Liver (tissue), 9 donors: ENCODE data around the gene RNF31. TPM values are rescaled to one million over a fixed set of nuclear protein-coding genes. Genes with fewer than 3 reads are reported as not detected.

Experiments used
- DNase-seq: peaks from one replicate; pipeline ENCODE4 v3.0.0-alpha.2; 2017; ENCODE audit warnings: low spot score
- H3K27ac ChIP-seq, 2 donors: one replicate each; pipeline ENCODE4 v1.7.0; 2013; ENCODE audit warnings: inconsistent platforms in 2 of 2, low read length in 2 of 2, control low read depth in 1 of 2, low read depth in 1 of 2, mild to moderate bottlenecking in 1 of 2
- H3K27me3 ChIP-seq, 4 donors: one replicate each; pipeline versions ENCODE4 v1.6.1 to v1.7.0; 2013; ENCODE audit warnings: low read length in 3 of 4, inconsistent platforms in 1 of 4, mild to moderate bottlenecking in 1 of 4, moderate library complexity in 1 of 4; ENCODE audit not compliant: control insufficient read depth in 4 of 4, insufficient read depth in 4 of 4
- H3K36me3 ChIP-seq, 4 donors: one replicate each; pipeline versions ENCODE4 v1.6.1 to v1.7.0; 2013; ENCODE audit warnings: low read length in 3 of 4, mild to moderate bottlenecking in 3 of 4, low read depth in 1 of 4, moderate library complexity in 1 of 4; ENCODE audit not compliant: control insufficient read depth in 4 of 4, insufficient read depth in 3 of 4
- H3K4me1 ChIP-seq, 4 donors: one replicate each; pipeline versions ENCODE4 v1.6.1 to v1.7.0; 2013; ENCODE audit warnings: low read length in 3 of 4, mild to moderate bottlenecking in 3 of 4, moderate library complexity in 1 of 4; ENCODE audit not compliant: control insufficient read depth in 4 of 4, insufficient read depth in 4 of 4
- H3K4me3 ChIP-seq, 3 donors: one replicate each; pipeline versions ENCODE4 v1.6.1 to v1.7.0; 2013; ENCODE audit warnings: low read length in 3 of 3, control low read depth in 1 of 3, low read depth in 1 of 3, mild to moderate bottlenecking in 1 of 3
- H3K9ac ChIP-seq, 2 donors: one replicate each; pipeline ENCODE4 v1.7.0; 2013; ENCODE audit warnings: low read length in 2 of 2, mild to moderate bottlenecking in 2 of 2, moderate library complexity in 2 of 2, control low read depth in 1 of 2, low read depth in 1 of 2
- H3K9me3 ChIP-seq, 4 donors: one replicate each; pipeline versions ENCODE4 v1.6.1 to v1.7.0; 2013; ENCODE audit warnings: low read length in 3 of 4; ENCODE audit not compliant: control insufficient read depth in 4 of 4
- EGR1 ChIP-seq, 2 donors: IDR thresholded peaks; 2 replicates each; pipeline ENCODE4 v1.6.1; 2016 to 2018; ENCODE audit warnings: antibody characterized with exemption in 2 of 2, low read depth in 2 of 2
- FOXA2 ChIP-seq: IDR thresholded peaks from 2 replicates; pipeline ENCODE4 v1.6.1; 2016; ENCODE audit warnings: antibody characterized with exemption
- GABPA ChIP-seq, 2 donors: IDR thresholded peaks in 1 of 2; conservative IDR thresholded peaks in 1 of 2; 2 replicates each; pipeline ENCODE4 v1.6.1; 2016; ENCODE audit warnings: antibody characterized with exemption in 2 of 2, mild to moderate bottlenecking in 1 of 2, moderate library complexity in 1 of 2
- HNF4A ChIP-seq, 2 donors: conservative IDR thresholded peaks; 2 replicates each; pipeline ENCODE4 v1.6.1; 2016; ENCODE audit warnings: antibody characterized with exemption in 2 of 2, mild to moderate bottlenecking in 2 of 2
- HNF4G ChIP-seq: IDR thresholded peaks from 2 replicates; pipeline ENCODE4 v1.6.1; 2016; ENCODE audit warnings: antibody characterized with exemption
- JUND ChIP-seq, 2 donors: IDR thresholded peaks; 2 replicates each; pipeline ENCODE4 v1.6.1; 2016; ENCODE audit warnings: antibody characterized with exemption in 2 of 2
- MAX ChIP-seq: IDR thresholded peaks from 2 replicates; pipeline ENCODE4 v1.6.1; 2016; ENCODE audit warnings: antibody characterized with exemption
- NR2F2 ChIP-seq: IDR thresholded peaks from 2 replicates; pipeline ENCODE4 v1.6.1; 2016; ENCODE audit warnings: antibody characterized with exemption
- RAD21 ChIP-seq, 2 donors: IDR thresholded peaks; 2 replicates each; pipeline ENCODE4 v1.6.1; 2016; ENCODE audit warnings: antibody characterized with exemption in 2 of 2, mild to moderate bottlenecking in 2 of 2
- SP1 ChIP-seq: IDR thresholded peaks from 2 replicates; pipeline ENCODE4 v1.6.1; 2018; ENCODE audit warnings: antibody characterized with exemption, mild to moderate bottlenecking
- TAF1 ChIP-seq: conservative IDR thresholded peaks from 2 replicates; pipeline ENCODE4 v1.6.1; 2016; ENCODE audit warnings: antibody characterized with exemption, mild to moderate bottlenecking
- ZBTB33 ChIP-seq: IDR thresholded peaks from 2 replicates; pipeline ENCODE4 v1.6.1; 2016; ENCODE audit warnings: antibody characterized with exemption
- WGBS: extraction: QIAGEN DNeasy Blood & Tissue Kit; methylation state at CpG from one replicate; pipeline ENCODE4 v1.1.7; 2013; 5-methylcytosine and 5-hydroxymethylcytosine counted together
- polyA plus RNA-seq, 2 donors: library from polyadenylated mRNA; stranded (reverse) in 1 of 2; unstranded in 1 of 2; fragments of 200-250 nt in 1 of 2; fragments of >200 nt in 1 of 2; fragmentation: Nextera tagmentation in 1 of 2; extraction: Ambion mirVana in 1 of 2; gene quantifications; one replicate each; pipeline versions ENCODE4 v1.2.1 to v1.2.3, GENCODE V29; 2013 to 2015
- total RNA-seq, 2 donors: library from RNA; depleted of rRNA; stranded (reverse); fragments of >200 nt; gene quantifications; one replicate each; pipeline ENCODE4 v1.2.3, GENCODE V29; 2014
- TF ChIP-seq, protein P1 (sequence below): IDR thresholded peaks from 2 replicates; pipeline ENCODE4 v1.6.1; 2016; ENCODE audit warnings: antibody characterized with exemption, mild to moderate bottlenecking
- TF ChIP-seq, protein P2 (sequence below): fragments of 150-350 bp; IDR thresholded peaks from 2 replicates; pipeline ENCODE4 v1.5.1; 2017; ENCODE audit warnings: improper control_type of control experiment, low read depth, low read length; ENCODE audit not compliant: missing input control
- donor health status: healthy.
- donor health status: healthy.
- donor health status: healthy.
- donor health status: healthy.
- donor health status: healthy.

RNF31 gene
- total and polyA plus RNA-seq, 4 donors: 16.3 to 36.0 (median 20.9) TPM

- Histone ChIP-seq H3K9ac (no peak overlapping the region), H3K4me1 (peaks cover 3 to 50% (median 30%) of the 10 kb centered on the region in 4 donors), H3K36me3 (peaks cover 4 to 20% (median 15%) of the 10 kb centered on the region in 4 donors), H3K4me3 (no peak overlapping the region), H3K27ac (no peak overlapping the region), H3K9me3 (no peaks in the 10 kb centered on the region), H3K27me3 (no peaks in the 10 kb centered on the region)
- no peak for TF ChIP-seq FOXA2
- no peak for TF ChIP-seq EGR1 (IDR thresholded peaks at IDR 0.05; ENCODE audit: low read depth in 2 of 2)
- no peak for TF ChIP-seq ZBTB33
- TF ChIP-seq SP1: no peak
- TF ChIP-seq, protein P1, sequence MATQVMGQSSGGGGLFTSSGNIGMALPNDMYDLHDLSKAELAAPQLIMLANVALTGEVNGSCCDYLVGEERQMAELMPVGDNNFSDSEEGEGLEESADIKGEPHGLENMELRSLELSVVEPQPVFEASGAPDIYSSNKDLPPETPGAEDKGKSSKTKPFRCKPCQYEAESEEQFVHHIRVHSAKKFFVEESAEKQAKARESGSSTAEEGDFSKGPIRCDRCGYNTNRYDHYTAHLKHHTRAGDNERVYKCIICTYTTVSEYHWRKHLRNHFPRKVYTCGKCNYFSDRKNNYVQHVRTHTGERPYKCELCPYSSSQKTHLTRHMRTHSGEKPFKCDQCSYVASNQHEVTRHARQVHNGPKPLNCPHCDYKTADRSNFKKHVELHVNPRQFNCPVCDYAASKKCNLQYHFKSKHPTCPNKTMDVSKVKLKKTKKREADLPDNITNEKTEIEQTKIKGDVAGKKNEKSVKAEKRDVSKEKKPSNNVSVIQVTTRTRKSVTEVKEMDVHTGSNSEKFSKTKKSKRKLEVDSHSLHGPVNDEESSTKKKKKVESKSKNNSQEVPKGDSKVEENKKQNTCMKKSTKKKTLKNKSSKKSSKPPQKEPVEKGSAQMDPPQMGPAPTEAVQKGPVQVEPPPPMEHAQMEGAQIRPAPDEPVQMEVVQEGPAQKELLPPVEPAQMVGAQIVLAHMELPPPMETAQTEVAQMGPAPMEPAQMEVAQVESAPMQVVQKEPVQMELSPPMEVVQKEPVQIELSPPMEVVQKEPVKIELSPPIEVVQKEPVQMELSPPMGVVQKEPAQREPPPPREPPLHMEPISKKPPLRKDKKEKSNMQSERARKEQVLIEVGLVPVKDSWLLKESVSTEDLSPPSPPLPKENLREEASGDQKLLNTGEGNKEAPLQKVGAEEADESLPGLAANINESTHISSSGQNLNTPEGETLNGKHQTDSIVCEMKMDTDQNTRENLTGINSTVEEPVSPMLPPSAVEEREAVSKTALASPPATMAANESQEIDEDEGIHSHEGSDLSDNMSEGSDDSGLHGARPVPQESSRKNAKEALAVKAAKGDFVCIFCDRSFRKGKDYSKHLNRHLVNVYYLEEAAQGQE: no peak
- no peak for TF ChIP-seq JUND (IDR thresholded peaks at IDR 0.05)
- TF ChIP-seq HNF4G: no peak
- 93% methylated on average over 2 of the region's 2 CpGs for WGBS
- no peak for DNase-seq
Observed at GRCh38 chr14:24145219-24145618, 2.1 kb upstream of the RNF31 start.

DNA sequence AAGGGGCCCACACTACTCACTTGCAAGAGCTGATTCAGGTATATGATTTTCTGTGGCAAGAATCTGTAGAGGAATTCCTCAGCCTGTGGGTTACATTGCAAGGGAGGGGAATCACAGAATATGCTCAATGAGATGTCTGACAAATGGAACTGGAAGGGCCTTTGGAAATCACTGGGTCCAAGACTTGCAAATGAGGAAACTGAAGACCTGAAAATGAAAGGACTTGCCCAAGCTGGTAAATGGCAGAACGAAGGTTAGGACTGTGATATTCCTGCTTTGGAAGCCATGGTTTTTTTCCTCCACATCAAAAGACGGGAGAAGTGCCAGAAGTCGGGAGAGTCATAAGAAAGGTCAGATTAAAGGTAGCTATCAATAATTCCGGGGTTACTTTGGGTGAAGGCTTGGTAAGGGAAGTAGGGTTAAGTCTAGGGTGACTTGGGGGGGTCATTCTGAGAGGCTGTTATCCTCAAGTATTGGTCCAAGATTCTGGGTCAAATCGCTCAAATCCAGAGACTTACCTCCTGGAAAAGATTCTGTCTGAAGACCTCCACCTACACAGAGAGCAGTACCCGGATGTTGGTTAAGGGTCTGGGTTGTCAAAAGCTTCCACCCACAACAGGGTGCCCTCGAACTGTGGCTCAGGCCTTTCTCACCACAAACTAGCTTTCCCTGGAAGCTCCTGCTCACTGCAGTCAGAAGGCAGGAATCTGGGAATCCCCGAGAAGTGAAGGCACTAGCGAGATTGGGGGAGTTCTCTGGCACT, 1.4 kb upstream of the RNF31 start:
- H3K4me1 ChIP-seq: peaks cover 3 to 44% (median 27%) of the 10 kb centered on the region in 4 donors
- peak overlapping the region; percentile 51 to 63 for H3K9ac ChIP-seq
- H3K4me3 ChIP-seq: peak overlapping the region; percentile 69 to 82 (median 72)
- 3% methylated on average over 9 of the region's 9 CpGs for WGBS
- no peak for DNase-seq
- peak overlapping the region; percentile 89 to 91 for H3K27ac ChIP-seq
- no peaks in the 10 kb centered on the region for H3K27me3 ChIP-seq
- H3K9me3 ChIP-seq: no peaks in the 10 kb centered on the region
- TF ChIP-seq GABPA (IDR thresholded peaks at IDR 0.05 in 1 of 2, conservative IDR thresholded peaks at IDR 0.05 in 1 of 2): no peak
- TF ChIP-seq, protein P2, sequence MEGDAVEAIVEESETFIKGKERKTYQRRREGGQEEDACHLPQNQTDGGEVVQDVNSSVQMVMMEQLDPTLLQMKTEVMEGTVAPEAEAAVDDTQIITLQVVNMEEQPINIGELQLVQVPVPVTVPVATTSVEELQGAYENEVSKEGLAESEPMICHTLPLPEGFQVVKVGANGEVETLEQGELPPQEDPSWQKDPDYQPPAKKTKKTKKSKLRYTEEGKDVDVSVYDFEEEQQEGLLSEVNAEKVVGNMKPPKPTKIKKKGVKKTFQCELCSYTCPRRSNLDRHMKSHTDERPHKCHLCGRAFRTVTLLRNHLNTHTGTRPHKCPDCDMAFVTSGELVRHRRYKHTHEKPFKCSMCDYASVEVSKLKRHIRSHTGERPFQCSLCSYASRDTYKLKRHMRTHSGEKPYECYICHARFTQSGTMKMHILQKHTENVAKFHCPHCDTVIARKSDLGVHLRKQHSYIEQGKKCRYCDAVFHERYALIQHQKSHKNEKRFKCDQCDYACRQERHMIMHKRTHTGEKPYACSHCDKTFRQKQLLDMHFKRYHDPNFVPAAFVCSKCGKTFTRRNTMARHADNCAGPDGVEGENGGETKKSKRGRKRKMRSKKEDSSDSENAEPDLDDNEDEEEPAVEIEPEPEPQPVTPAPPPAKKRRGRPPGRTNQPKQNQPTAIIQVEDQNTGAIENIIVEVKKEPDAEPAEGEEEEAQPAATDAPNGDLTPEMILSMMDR: no peak
- TF ChIP-seq TAF1: no peak
- TF ChIP-seq JUND (IDR thresholded peaks at IDR 0.05): no peak
- TF ChIP-seq NR2F2: no peak
- TF ChIP-seq MAX: no peak
- TF ChIP-seq RAD21 (IDR thresholded peaks at IDR 0.05): no peak
- no peak for TF ChIP-seq HNF4A (conservative IDR thresholded peaks at IDR 0.05)
- TF ChIP-seq, protein P1: no peak
- peaks cover 5 to 26% (median 21%) of the 10 kb centered on the region in 4 donors for H3K36me3 ChIP-seq
